HCT116 (cell line): ENCODE data around the gene PLD1. TPM values are rescaled to one million over a fixed set of nuclear protein-coding genes. Genes with fewer than 3 reads are reported as not detected.

ENCODE experiments used
- ATAC-seq: fragments of 200-7000 bp; cut with Tn5 transposase; 2 replicates; pipeline ENCODE4 v1.9.1; 2020; ENCODE audit warnings: mild to moderate bottlenecking, moderate library complexity
- BruUV-seq: library from RNA; stranded (reverse); fragments of 400-500 nt; replicated peaks from 2 replicates; lab custom pipeline; 2021; lab: Mats Ljungman, UMichigan
- CTCF ChIA-PET: fragments of 300-600 bp; sonication (Branson Sonifier 250); formaldehyde crosslinking; loops from one replicate; lab custom pipeline; 2021; ENCODE audit warnings: antibody characterized with exemption; lab: Charles Lee
- POLR2A ChIA-PET: fragments of 300-600, 350-600 bp; sonication (Branson Sonifier 250); formaldehyde crosslinking; loops from one replicate; lab custom pipeline; 2021; ENCODE audit warnings: antibody characterized with exemption; lab: Charles Lee
- RAD21 ChIA-PET, 2 experiments: fragments of 300-600 bp; sonication (Branson Sonifier 250); formaldehyde crosslinking; loops; one replicate each; lab custom pipeline; 2023; ENCODE audit warnings: low total read pairs in 2 of 2; ENCODE audit not compliant: uncharacterized antibody in 2 of 2, unreplicated experiment in 2 of 2, low non-redundant PET in 1 of 2; lab: Charles Lee
- DNase-seq: peaks from one replicate; pipeline ENCODE4 v3.0.0-alpha.2; 2010; ENCODE audit warnings: low read depth, low spot score
- H2AFZ ChIP-seq: fragments of 200-600 bp; shearing (Covaris generic), sonication (generic); 2 replicates; pipeline ENCODE4 v1.6.1; 2017; ENCODE audit warnings: low read depth, mixed run types, mixed read lengths, antibody characterized with exemption, low read length; ENCODE audit not compliant: poor library complexity, severe bottlenecking
- H3K27ac ChIP-seq: 2 replicates; pipeline ENCODE4 v1.5.1; 2012; ENCODE audit warnings: low read depth, low read length
- H3K27me3 ChIP-seq: fragments of 200-600 bp; sonication (generic); 2 replicates; pipeline ENCODE4 v1.6.1; 2016; ENCODE audit warnings: mixed run types, low read length, mixed read lengths; ENCODE audit not compliant: insufficient read depth
- H3K36me3 ChIP-seq, 2 experiments: fragments of 200-500 bp in 1 of 2; fragments of 200-600 bp in 1 of 2; sonication (Bioruptor generic) in 1 of 2; sonication (generic) in 1 of 2; 2 replicates each; pipeline versions ENCODE4 v1.5.1 to v1.6.1; 2014 to 2016; ENCODE audit warnings: low read length in 2 of 2, inconsistent platforms in 1 of 2, mixed read lengths in 1 of 2, mixed run types in 1 of 2; ENCODE audit not compliant: insufficient read depth in 2 of 2, control insufficient read depth in 1 of 2
- H3K4me1 ChIP-seq, 2 experiments: fragments of 200-600 bp in 1 of 2; sonication (generic) in 1 of 2; 2 replicates each; pipeline versions ENCODE4 v1.5.1 to v1.6.1; 2012 to 2017; ENCODE audit warnings: low read length in 2 of 2, inconsistent platforms in 1 of 2, mild to moderate bottlenecking in 1 of 2, mixed read lengths in 1 of 2, mixed run types in 1 of 2, moderate library complexity in 1 of 2; ENCODE audit not compliant: insufficient read depth in 2 of 2, control insufficient read depth in 1 of 2
- H3K4me2 ChIP-seq: fragments of 200-600 bp; sonication (generic); 2 replicates; pipeline ENCODE4 v1.6.1; 2017; ENCODE audit warnings: mixed run types, low read length, mixed read lengths
- H3K4me3 ChIP-seq, 2 experiments: fragments of 200-600 bp in 1 of 2; sonication (generic) in 1 of 2; replicated peaks in 1 of 2; 2 replicates each; pipeline ENCODE4 v1.5.1; 2011 to 2016; ENCODE audit warnings: low read length in 2 of 2, control low read depth in 1 of 2, low read depth in 1 of 2, mild to moderate bottlenecking in 1 of 2, mixed read lengths in 1 of 2, mixed run types in 1 of 2
- H3K79me2 ChIP-seq: fragments of 200-600 bp; sonication (generic); 2 replicates; pipeline ENCODE4 v1.6.1; 2017; ENCODE audit warnings: mild to moderate bottlenecking, mixed run types, low read length, moderate library complexity, mixed read lengths; ENCODE audit not compliant: insufficient read depth
- H3K9ac ChIP-seq: fragments of 200-600 bp; sonication (generic); 2 replicates; pipeline ENCODE4 v1.6.1; 2016; ENCODE audit warnings: low read length, mixed read lengths
- H3K9me2 ChIP-seq: fragments of 200-600 bp; sonication (generic), shearing (Covaris generic); 2 replicates; pipeline ENCODE4 v1.6.1; 2017; ENCODE audit warnings: mixed run types, mild to moderate bottlenecking, moderate library complexity; ENCODE audit not compliant: insufficient read depth
- H3K9me3 ChIP-seq, 2 experiments: fragments of 200-500 bp in 1 of 2; fragments of 200-600 bp in 1 of 2; sonication (Bioruptor generic) in 1 of 2; sonication (generic) in 1 of 2; 2 replicates each; pipeline ENCODE4 v1.6.1; 2014 to 2017; ENCODE audit warnings: low read length in 2 of 2, mixed read lengths in 2 of 2, inconsistent platforms in 1 of 2, low read depth in 1 of 2, mild to moderate bottlenecking in 1 of 2, mixed run types in 1 of 2, moderate library complexity in 1 of 2; ENCODE audit not compliant: control insufficient read depth in 1 of 2, insufficient read depth in 1 of 2
- H4K20me1 ChIP-seq: fragments of 200-600 bp; sonication (generic), shearing (Covaris generic); 2 replicates; pipeline ENCODE4 v1.6.1; 2017; ENCODE audit warnings: mixed run types, mild to moderate bottlenecking, moderate library complexity; ENCODE audit not compliant: insufficient read depth
- CBX3 ChIP-seq: IDR thresholded peaks from 2 replicates; pipeline ENCODE4 v1.6.1; 2012; ENCODE audit warnings: low read depth
- EGR1 ChIP-seq: IDR thresholded peaks from 2 replicates; pipeline ENCODE4 v1.6.1; 2012; ENCODE audit warnings: low read depth
- EZH2phosphoT487 ChIP-seq: fragments of 200-600 bp; IDR thresholded peaks from 2 replicates; pipeline ENCODE4 v1.6.1; 2018; ENCODE audit warnings: antibody characterized with exemption, borderline replicate concordance
- FOSL1 ChIP-seq: IDR thresholded peaks from 2 replicates; pipeline ENCODE4 v1.6.1; 2012; ENCODE audit warnings: low read depth
- REST ChIP-seq: IDR thresholded peaks from 2 replicates; pipeline ENCODE4 v1.6.1; 2012; ENCODE audit warnings: low read depth
- SP1 ChIP-seq: IDR thresholded peaks from 2 replicates; pipeline ENCODE4 v1.6.1; 2012; ENCODE audit warnings: low read depth
- TCF7L2 ChIP-seq: IDR thresholded peaks from 2 replicates; pipeline ENCODE4 v1.7.0; 2011; ENCODE audit warnings: borderline replicate concordance, inconsistent platforms; ENCODE audit not compliant: insufficient read depth, insufficient read length; ENCODE audit errors: extremely low read depth
- ZBTB33 ChIP-seq: IDR thresholded peaks from 2 replicates; pipeline ENCODE4 v1.6.1; 2011; ENCODE audit warnings: mild to moderate bottlenecking, low read length, moderate library complexity; ENCODE audit not compliant: insufficient replicate concordance; ENCODE audit errors: extremely low read depth
- intact Hi-C: fragments of 100-400 bp; cut with micrococcal nuclease; formaldehyde crosslinking; loops from 2 replicates; pipeline ENCODE4 v1.10.0; 2022
- total RNA-seq: library from RNA; stranded (reverse); gene quantifications from one replicate; pipeline ENCODE4 v1.2.1, GENCODE V29; 2021; ENCODE audit not compliant: unreplicated experiment

Gene PLD1
- total RNA-seq, 1 experiment from 2014 or later: 8.4 TPM

GRCh38 chr3:171790898-171791691, 19.2 kb downstream of the PLD1 start:
- no peaks in the 10 kb centered on the region for H3K36me3 ChIP-seq
- RAD21 ChIA-PET: no interaction called here
- peaks cover 4 to 21% of the 10 kb centered on the region in 2 experiments; a peak in 3 of 4 replicates for H3K4me1 ChIP-seq
- H3K27me3 ChIP-seq: no peaks in the 10 kb centered on the region
- no peak overlapping the region for H2AFZ ChIP-seq
- H3K9me2 ChIP-seq: no peaks in the 10 kb centered on the region
- no peaks in the 10 kb centered on the region for H3K79me2 ChIP-seq
- no peak for DNase-seq
- H4K20me1 ChIP-seq: no peaks in the 10 kb centered on the region
- peak overlapping the region; percentile 26; the same call in 1 of the 2 replicates for H3K4me2 ChIP-seq
- no peak for TF ChIP-seq REST
- TF ChIP-seq EZH2phosphoT487: no peak
- no peak for TF ChIP-seq FOSL1
- TF ChIP-seq CBX3: no peak
- no peak for TF ChIP-seq SP1
- TF ChIP-seq ZBTB33: no peak
- no peak for TF ChIP-seq EGR1
- no peak for TF ChIP-seq TCF7L2
- no peak for ATAC-seq
- H3K9ac ChIP-seq: no peak overlapping the region
- CTCF ChIA-PET: interaction anchor here (0.9 to 1.6 kb wide), 3 partner anchors 19 to 39 kb away, joined by 4 to 7 read pairs (median 4); no protein-coding TSS in a partner anchor
- no peaks in the 10 kb centered on the region for H3K9me3 ChIP-seq
- BruUV-seq: no TSS peak
- no peak overlapping the region for H3K4me3 ChIP-seq
- no peak overlapping the region for H3K27ac ChIP-seq
- POLR2A ChIA-PET: interaction anchor here (0.8 to 1.2 kb wide), 2 partner anchors 19 to 686 kb away, joined by 3 to 6 read pairs; partner anchors contain the start of gene PLD1
- intact Hi-C loops: no loop called here
